Brain microvascular endothelial cell (primary cell): ENCODE results near the gene LRRTM4.

ENCODE experiments used
- DNase-seq: peaks from one replicate; pipeline ENCODE4 v3.0.0-alpha.2; 2020
- H3K27ac ChIP-seq: fragments of 250-450 bp; sonication (Bioruptor Pico); 2 replicates; pipeline ENCODE4 v1.5.1; 2020; ENCODE audit warnings: mild to moderate bottlenecking, moderate library complexity
- H3K27me3 ChIP-seq: fragments of 250-450 bp; sonication (Bioruptor Pico); replicated peaks from 2 replicates; pipeline ENCODE4 v1.5.1; 2020; ENCODE audit warnings: mild to moderate bottlenecking
- H3K36me3 ChIP-seq: fragments of 250-450 bp; sonication (Bioruptor Pico); replicated peaks from 2 replicates; pipeline ENCODE4 v1.5.1; 2020; ENCODE audit warnings: mild to moderate bottlenecking
- H3K4me3 ChIP-seq: 2 replicates; pipeline ENCODE4 v1.5.1; 2011; ENCODE audit warnings: low read depth, mild to moderate bottlenecking, control low read depth, low read length, moderate library complexity
- in situ Hi-C: cut with HindIII; loops from 2 replicates; pipeline ENCODE4 v1.10.0; 2017; ENCODE audit warnings: low sequenced_read_pairs, low pct_ligation_motif_present
- TF ChIP-seq, protein P1 (sequence below): IDR thresholded peaks from 2 replicates; pipeline ENCODE4 v1.5.1; 2011; ENCODE audit warnings: low read depth, mild to moderate bottlenecking, moderate library complexity, low read length, control low read depth, inconsistent platforms; ENCODE audit errors: missing control alignments

Gene LRRTM4

DNA sequence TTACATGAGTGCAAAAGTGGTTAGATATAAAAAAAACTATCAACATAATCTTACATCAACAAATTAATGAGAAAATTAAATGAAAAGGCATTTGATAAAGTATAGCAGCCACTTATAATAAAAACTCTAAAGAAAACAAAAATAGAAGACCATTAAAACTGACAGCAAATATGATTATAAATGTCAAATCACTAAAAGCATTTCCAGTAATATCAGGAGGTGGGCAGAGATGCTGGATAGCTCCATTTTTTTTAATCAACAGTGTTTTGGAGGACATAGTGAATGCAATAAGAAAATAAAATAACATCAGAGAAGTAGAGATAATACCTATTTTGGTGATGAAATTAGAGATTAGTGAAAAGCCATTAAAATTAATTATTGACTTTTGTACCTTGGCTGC lies 173.4 kb downstream of the LRRTM4 start:
- in situ Hi-C loops = no loop called here
- TF ChIP-seq, protein P1, sequence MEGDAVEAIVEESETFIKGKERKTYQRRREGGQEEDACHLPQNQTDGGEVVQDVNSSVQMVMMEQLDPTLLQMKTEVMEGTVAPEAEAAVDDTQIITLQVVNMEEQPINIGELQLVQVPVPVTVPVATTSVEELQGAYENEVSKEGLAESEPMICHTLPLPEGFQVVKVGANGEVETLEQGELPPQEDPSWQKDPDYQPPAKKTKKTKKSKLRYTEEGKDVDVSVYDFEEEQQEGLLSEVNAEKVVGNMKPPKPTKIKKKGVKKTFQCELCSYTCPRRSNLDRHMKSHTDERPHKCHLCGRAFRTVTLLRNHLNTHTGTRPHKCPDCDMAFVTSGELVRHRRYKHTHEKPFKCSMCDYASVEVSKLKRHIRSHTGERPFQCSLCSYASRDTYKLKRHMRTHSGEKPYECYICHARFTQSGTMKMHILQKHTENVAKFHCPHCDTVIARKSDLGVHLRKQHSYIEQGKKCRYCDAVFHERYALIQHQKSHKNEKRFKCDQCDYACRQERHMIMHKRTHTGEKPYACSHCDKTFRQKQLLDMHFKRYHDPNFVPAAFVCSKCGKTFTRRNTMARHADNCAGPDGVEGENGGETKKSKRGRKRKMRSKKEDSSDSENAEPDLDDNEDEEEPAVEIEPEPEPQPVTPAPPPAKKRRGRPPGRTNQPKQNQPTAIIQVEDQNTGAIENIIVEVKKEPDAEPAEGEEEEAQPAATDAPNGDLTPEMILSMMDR = no peak
- Histone ChIP-seq H3K4me3 (no peak overlapping the region), H3K27me3 (no peaks in the 10 kb centered on the region), H3K27ac (no peak overlapping the region), H3K36me3 (no peaks in the 10 kb centered on the region)
- no peak for DNase-seq

DNA sequence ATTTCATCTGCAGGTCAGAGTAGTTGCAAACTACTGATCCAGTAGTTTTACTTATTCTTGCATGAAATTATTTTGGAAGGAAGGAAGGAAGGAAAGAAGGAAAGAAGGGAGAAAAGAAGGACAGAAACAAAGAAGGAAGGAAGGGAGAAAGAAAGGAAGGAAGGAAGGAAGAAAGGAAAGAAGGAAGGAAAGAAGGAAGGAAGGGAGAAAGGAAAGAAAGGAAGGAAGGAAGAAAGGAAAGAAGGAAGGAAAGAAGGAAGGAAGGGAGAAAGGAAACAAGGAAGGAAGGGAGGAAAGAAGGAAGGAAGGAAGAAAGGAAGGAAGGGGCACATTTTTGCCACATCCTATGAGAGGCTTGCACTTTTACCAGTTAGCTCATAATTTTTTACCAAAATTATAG lies 186.2 kb downstream of the LRRTM4 start:
- H3K4me3 ChIP-seq = no peak overlapping the region
- in situ Hi-C loops = no loop called here
- TF ChIP-seq, protein P1 = no peak
- no peak for DNase-seq
- no peaks in the 10 kb centered on the region for H3K36me3 ChIP-seq
- no peaks in the 10 kb centered on the region for H3K27me3 ChIP-seq
- no peak overlapping the region for H3K27ac ChIP-seq

DNA sequence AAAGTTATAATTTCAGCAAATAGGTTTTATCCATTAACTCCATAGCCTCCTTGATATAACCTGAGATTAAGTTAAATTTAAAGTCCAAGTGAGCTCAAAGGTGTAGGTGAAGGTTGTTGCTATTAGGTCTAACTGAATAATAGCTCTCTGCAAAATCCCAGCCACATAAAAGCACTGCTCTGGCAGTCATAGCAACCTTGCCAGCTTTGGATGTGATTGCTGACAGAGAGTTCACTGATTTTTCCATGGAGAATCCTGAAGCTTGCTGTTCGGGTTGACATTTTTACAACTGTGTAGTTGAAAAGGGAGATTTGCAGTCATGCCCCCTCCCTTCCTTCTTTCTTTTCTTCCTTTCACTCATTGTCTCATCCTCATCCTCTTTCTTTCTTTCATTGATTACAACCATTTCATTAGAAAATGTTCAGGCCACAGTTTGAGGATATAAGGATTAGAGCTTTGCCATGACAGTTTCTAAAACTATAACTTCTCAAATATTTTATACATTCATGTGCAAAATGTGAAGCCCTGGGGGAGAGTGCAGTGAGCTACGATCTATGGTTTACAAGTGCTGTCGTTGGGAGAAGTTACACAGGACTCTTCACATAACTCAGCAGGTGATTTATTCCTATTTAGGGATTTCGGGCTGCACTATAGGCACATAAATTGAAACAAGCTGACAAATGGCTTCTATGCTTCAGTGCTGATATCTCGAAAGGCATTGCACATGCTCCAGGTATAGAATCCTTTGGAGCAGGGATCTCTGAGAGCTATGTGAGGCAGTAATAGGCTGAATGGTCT lies 193.8 kb downstream of the LRRTM4 start:
- Histone ChIP-seq H3K27me3 (no peaks in the 10 kb centered on the region), H3K4me3 (no peak overlapping the region), H3K36me3 (no peaks in the 10 kb centered on the region), H3K27ac (no peak overlapping the region)
- TF ChIP-seq, protein P1 = no peak
- no peak for DNase-seq
- in situ Hi-C loops = no loop called here

DNA sequence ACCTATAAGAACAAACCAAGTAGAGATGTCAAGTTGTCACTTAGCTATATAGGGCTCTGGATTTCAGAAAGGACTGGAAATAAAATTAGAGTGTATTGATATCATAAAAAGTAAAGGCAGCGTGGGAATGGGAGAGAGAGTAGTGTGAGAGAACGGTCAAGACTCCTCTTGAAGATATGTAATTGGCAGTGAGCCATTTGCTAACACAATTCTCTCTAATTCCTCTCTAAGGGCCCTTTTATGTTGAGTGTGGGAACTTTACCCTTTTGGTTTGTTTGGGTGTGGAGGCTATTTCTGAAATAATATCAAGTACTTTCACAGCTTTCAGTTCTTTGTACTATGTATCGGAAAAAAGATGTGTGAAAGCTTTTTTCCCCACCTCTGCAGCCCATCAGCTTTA lies 196.8 kb downstream of the LRRTM4 start:
- no peaks in the 10 kb centered on the region for H3K36me3 ChIP-seq
- TF ChIP-seq, protein P1 = no peak
- H3K4me3 ChIP-seq = no peak overlapping the region
- DNase-seq = no peak
- no peak overlapping the region for H3K27ac ChIP-seq
- no peaks in the 10 kb centered on the region for H3K27me3 ChIP-seq
- in situ Hi-C loops = no loop called here

DNA sequence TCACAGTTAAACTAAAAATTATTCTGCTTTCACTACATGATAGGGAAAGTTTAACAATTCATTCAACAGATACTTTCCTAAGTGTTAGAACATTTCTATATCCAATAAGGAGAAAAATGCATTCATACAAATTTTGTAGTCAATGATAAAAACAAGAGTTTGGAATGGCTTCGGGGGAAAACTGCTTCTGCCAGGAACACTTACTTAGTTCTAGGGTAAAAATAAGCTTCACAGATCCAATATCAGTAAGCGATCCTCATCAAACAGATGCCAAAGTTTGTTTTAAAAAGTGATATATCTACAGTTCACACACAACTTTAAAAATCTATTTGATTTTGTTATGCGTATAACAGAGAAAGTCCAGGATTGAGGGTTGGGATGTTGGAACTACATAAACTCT lies 199.7 kb downstream of the LRRTM4 start:
- TF ChIP-seq, protein P1 = no peak
- in situ Hi-C loops = no loop called here
- H3K4me3 ChIP-seq = no peak overlapping the region
- H3K27me3 ChIP-seq = no peaks in the 10 kb centered on the region
- no peaks in the 10 kb centered on the region for H3K36me3 ChIP-seq
- H3K27ac ChIP-seq = no peak overlapping the region
- DNase-seq = no peak

DNA sequence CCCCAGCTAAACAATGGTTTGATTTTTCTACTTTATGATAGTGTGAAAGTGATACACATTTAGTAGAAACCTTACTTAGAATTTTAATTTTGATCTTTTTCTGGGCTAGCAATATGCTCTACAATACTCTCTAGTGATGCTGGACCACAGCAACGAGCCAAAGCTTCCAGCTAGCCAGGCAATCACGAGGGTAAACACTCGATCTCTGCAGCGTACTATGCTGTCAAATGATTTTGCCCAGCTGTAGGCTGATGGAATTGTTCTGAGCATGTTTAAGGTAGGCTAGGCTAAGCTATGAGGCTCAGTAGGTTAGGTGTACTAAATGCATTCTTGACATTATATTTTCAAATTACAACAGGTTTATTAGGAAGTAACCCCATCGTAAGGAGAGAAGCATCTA lies 207.5 kb downstream of the LRRTM4 start:
- in situ Hi-C loops = no loop called here
- H3K36me3 ChIP-seq = no peaks in the 10 kb centered on the region
- H3K4me3 ChIP-seq = no peak overlapping the region
- H3K27me3 ChIP-seq = no peaks in the 10 kb centered on the region
- no peak for DNase-seq
- H3K27ac ChIP-seq = no peak overlapping the region
- TF ChIP-seq, protein P1 = no peak
